Psoas muscle (tissue), 8 donors: ENCODE data around the gene TBC1D22A. TPM values are rescaled to one million over a fixed set of nuclear protein-coding genes. Genes with fewer than 3 reads are reported as not detected.

ENCODE experiments used
- ATAC-seq, 4 donors: fragments of 200-7000 bp; cut with Tn5 transposase; one replicate each; pipeline ENCODE4 v1.9.1; 2020; ENCODE audit warnings: moderate library complexity in 3 of 4, mild to moderate bottlenecking in 2 of 4
- DNase-seq, 2 donors: peaks; one replicate each; pipeline ENCODE4 v3.0.0-alpha.2; 2020
- H3K27ac ChIP-seq: fragments of 200-600 bp; one replicate; pipeline ENCODE4 v1.8.0; 2022
- H3K27me3 ChIP-seq, 3 donors: fragments of 200-600 bp in 1 of 3; one replicate each; pipeline versions ENCODE4 v1.6.1 to v1.8.0; 2013 to 2022; ENCODE audit warnings: low read length in 2 of 3, mild to moderate bottlenecking in 2 of 3, moderate library complexity in 1 of 3; ENCODE audit not compliant: insufficient read depth in 3 of 3
- H3K36me3 ChIP-seq, 2 donors: fragments of 200-600 bp in 1 of 2; one replicate each; pipeline versions ENCODE4 v1.6.1 to v1.8.0; 2013 to 2022; ENCODE audit warnings: low read depth in 1 of 2, mild to moderate bottlenecking in 1 of 2, moderate library complexity in 1 of 2; ENCODE audit not compliant: insufficient read depth in 1 of 2
- H3K4me1 ChIP-seq: fragments of 200-600 bp; one replicate; pipeline ENCODE4 v1.8.0; 2022
- H3K4me3 ChIP-seq: fragments of 200-600 bp; one replicate; pipeline ENCODE4 v1.8.0; 2022; ENCODE audit warnings: mild to moderate bottlenecking
- H3K9me3 ChIP-seq: fragments of 200-600 bp; one replicate; pipeline ENCODE4 v1.8.0; 2022
- WGBS, 3 donors: extraction: QIAGEN DNeasy Blood & Tissue Kit; methylation state at CpG; one replicate each; pipeline versions ENCODE4 v1.1.6 to v1.1.7; 2013; 5-methylcytosine and 5-hydroxymethylcytosine counted together
- intact Hi-C, 2 donors: fragments of 100-400 bp; cut with DNase I; formaldehyde crosslinking; loops; one replicate each; pipeline versions ENCODE4 v1.11.0 to v1.14.2; 2022
- polyA plus RNA-seq, 3 donors: library from polyadenylated mRNA; stranded (reverse); fragments of 200-250 nt; gene quantifications; one replicate each; pipeline ENCODE4 v1.2.3, GENCODE V29; 2013
- total RNA-seq, 4 donors: library from RNA; stranded (reverse); fragmentation: NEBNext Ultra II Directional in 2 of 4; extraction: Animal tissue kit (Norgen Biotek cat#: 25700) in 2 of 4; gene quantifications; one replicate each; pipeline versions ENCODE4 v1.2.1 to v1.2.4, GENCODE V29; 2021 to 2023
- TF ChIP-seq, protein P1 (sequence below): fragments of 200-600 bp; IDR thresholded peaks from one replicate; pipeline ENCODE4 v1.8.0; 2022; ENCODE audit warnings: antibody characterized with exemption
- donor health status: healthy with polysubstance abuse.
- donor health status: DM: no; HTN: no; CAD: no; lungs with moderate emphysema.
- donor health status: Bipolar disorder and iron deficiency.
- donor health status: healthy.
- donor health status: DM: yes; HTN: yes; CAD: no.
- donor health status: DM: no; HTN: no; CAD: no.
- donor health status: DM: no; HTN: no; CAD: no.
- donor health status: DM: yes; HTN: yes; CAD: no.

TBC1D22A gene
- total and polyA plus RNA-seq, 7 donors: 11.7 to 25.0 (median 18.9) TPM

GRCh38 chr22:47076758-47077157 lies 314.3 kb downstream of the TBC1D22A start:
- TF ChIP-seq, protein P1, sequence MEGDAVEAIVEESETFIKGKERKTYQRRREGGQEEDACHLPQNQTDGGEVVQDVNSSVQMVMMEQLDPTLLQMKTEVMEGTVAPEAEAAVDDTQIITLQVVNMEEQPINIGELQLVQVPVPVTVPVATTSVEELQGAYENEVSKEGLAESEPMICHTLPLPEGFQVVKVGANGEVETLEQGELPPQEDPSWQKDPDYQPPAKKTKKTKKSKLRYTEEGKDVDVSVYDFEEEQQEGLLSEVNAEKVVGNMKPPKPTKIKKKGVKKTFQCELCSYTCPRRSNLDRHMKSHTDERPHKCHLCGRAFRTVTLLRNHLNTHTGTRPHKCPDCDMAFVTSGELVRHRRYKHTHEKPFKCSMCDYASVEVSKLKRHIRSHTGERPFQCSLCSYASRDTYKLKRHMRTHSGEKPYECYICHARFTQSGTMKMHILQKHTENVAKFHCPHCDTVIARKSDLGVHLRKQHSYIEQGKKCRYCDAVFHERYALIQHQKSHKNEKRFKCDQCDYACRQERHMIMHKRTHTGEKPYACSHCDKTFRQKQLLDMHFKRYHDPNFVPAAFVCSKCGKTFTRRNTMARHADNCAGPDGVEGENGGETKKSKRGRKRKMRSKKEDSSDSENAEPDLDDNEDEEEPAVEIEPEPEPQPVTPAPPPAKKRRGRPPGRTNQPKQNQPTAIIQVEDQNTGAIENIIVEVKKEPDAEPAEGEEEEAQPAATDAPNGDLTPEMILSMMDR: no peak
- peaks cover 26% of the 10 kb centered on the region for H3K9me3 ChIP-seq

DNA sequence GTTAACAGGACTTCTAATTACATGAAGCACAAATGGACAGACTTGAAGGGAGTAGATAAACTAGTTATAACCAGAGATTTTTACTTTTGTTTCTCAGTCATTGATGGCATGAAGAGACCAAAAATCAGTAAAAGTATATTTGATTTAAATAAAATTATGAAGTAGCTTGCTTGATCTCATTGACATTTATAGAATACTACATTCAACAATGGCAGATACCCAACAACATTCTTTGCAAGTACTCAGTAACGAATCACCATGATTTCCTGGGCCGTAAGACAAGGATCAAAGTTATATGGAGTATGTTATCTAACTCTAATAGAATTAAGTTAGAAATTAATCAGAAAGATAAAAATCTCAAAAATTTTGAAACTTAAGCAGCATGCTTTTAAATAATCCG lies 317.6 kb downstream of the TBC1D22A start:
- no peak overlapping the region for H3K27ac ChIP-seq
- no peaks in the 10 kb centered on the region for H3K27me3 ChIP-seq
- intact Hi-C loops: no loop called here
- H3K4me3 ChIP-seq: no peak overlapping the region
- peaks cover 18% of the 10 kb centered on the region for H3K9me3 ChIP-seq
- no peaks in the 10 kb centered on the region for H3K4me1 ChIP-seq
- no peak for DNase-seq
- ATAC-seq: no peak
- no peaks in the 10 kb centered on the region for H3K36me3 ChIP-seq
- TF ChIP-seq, protein P1: no peak
- 65 to 96% (median 65%) methylated on average over 3 of the region's 3 CpGs for WGBS, 3 donors

More at GRCh38 chr22:47076758-47077157, 314.3 kb downstream of the TBC1D22A start:
- no peak overlapping the region for H3K27ac ChIP-seq
- intact Hi-C loops: no loop called here
- H3K36me3 ChIP-seq: no peaks in the 10 kb centered on the region
- DNase-seq (no peak), ATAC-seq (no peak)
- no peaks in the 10 kb centered on the region for H3K4me1 ChIP-seq
- WGBS, 3 donors: 95 to 100% (median 97%) methylated on average over 2 of the region's 2 CpGs
- H3K27me3 ChIP-seq: no peaks in the 10 kb centered on the region
- H3K4me3 ChIP-seq: no peak overlapping the region

GRCh38 chr22:47082505-47082904 lies 320.1 kb downstream of the TBC1D22A start:
- no peaks in the 10 kb centered on the region for H3K27me3 ChIP-seq
- no peak for DNase-seq
- intact Hi-C loops: no loop called here
- no peak overlapping the region for H3K4me3 ChIP-seq
- H3K4me1 ChIP-seq: no peaks in the 10 kb centered on the region
- H3K9me3 ChIP-seq: peaks cover 9% of the 10 kb centered on the region
- ATAC-seq: no peak
- H3K36me3 ChIP-seq: no peaks in the 10 kb centered on the region
- TF ChIP-seq, protein P1: no peak
- WGBS, 3 donors: 93 to 100% (median 96%) methylated on average over 1 of the region's 1 CpG
- H3K27ac ChIP-seq: no peak overlapping the region

DNA sequence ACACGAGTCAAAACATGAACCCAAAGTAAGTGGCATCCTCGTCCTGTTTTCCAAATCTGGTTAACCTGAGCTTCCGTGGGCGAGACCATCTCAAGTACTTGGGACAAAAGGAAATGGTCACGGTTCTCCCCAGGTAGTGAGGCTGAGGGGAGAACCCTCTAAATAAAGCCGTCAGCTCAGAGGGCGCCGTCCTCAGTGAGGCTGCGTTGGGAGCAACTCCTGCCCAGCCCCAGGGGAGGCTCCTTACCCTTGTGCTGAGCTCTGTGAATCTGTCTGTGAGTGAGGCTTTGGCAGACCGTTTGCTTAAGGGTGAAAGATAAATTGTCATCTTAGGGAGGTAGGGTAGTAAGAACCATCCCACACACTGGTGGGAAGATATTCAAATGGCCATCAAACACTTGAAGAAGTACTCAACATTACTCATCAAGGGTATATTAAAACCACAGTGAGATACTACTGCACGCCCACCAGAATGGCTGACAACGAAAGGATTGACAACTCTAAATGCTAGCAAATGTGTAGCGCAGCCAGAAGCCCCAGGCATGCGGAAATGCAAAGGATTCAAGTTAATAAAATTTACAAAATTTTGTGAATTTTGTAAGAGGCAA lies 321.0 kb downstream of the TBC1D22A start:
- WGBS, 3 donors: 92 to 95% (median 92%) methylated on average over 14 of the region's 14 CpGs
- Histone ChIP-seq H3K4me3 (no peak overlapping the region), H3K36me3 (no peaks in the 10 kb centered on the region), H3K9me3 (peaks cover 9% of the 10 kb centered on the region), H3K27me3 (no peaks in the 10 kb centered on the region), H3K4me1 (no peaks in the 10 kb centered on the region), H3K27ac (no peak overlapping the region)
- TF ChIP-seq, protein P1: no peak
- intact Hi-C loops: no loop called here
- DNase-seq (no peak), ATAC-seq (no peak)

DNA sequence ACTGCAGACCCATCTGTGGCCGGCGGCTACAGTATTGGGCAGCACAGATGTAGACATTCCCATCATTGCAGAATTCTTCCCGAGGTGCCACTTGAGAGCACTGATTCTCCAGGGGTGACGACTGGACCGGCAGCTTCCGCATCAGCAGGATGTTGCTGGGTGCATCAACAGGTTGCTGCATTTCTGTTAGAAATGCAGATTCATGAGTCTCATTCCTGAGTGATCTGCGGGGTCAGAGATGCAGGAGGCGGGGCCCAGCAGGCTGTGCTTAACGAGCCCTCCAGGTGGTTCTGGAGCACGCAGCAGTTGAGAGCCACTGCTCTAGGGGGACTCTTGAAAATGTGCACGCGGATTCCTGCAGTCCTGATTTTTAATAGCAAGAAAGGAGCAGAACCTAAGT lies 321.8 kb downstream of the TBC1D22A start:
- H3K4me1 ChIP-seq: no peaks in the 10 kb centered on the region
- H3K27ac ChIP-seq: no peak overlapping the region
- ATAC-seq (no peak), DNase-seq (no peak)
- TF ChIP-seq, protein P1: no peak
- H3K36me3 ChIP-seq: no peaks in the 10 kb centered on the region
- no peak overlapping the region for H3K4me3 ChIP-seq
- WGBS, 3 donors: 62 to 68% (median 67%) methylated on average over 12 of the region's 12 CpGs
- intact Hi-C loops: no loop called here
- peaks cover 7% of the 10 kb centered on the region for H3K9me3 ChIP-seq
- H3K27me3 ChIP-seq: no peaks in the 10 kb centered on the region
